MM.1S (cell line): Measurements from ENCODE around the gene TCEANC2.

ENCODE experiments used
- DNase-seq: peaks from one replicate; pipeline ENCODE4 v3.0.0-alpha.2; 2015
- H2AFZ ChIP-seq: fragments of 300-600 bp; sonication (generic); 2 replicates; pipeline ENCODE4 v1.6.0; 2016; ENCODE audit warnings: antibody characterized with exemption, low read length
- H3F3A ChIP-seq: fragments of 300-600 bp; sonication (generic); 2 replicates; pipeline ENCODE4 v1.6.1; 2016; ENCODE audit warnings: mild to moderate bottlenecking, antibody characterized with exemption, low read length, moderate library complexity, mixed read lengths; ENCODE audit not compliant: insufficient read depth
- H3K27ac ChIP-seq: fragments of 300-600 bp; sonication (generic); 2 replicates; pipeline ENCODE4 v1.5.1; 2016; ENCODE audit warnings: mild to moderate bottlenecking, low read length
- H3K27me3 ChIP-seq: fragments of 300-600 bp; sonication (generic); replicated peaks from 2 replicates; pipeline ENCODE4 v1.6.0; 2016; ENCODE audit warnings: low read length; ENCODE audit not compliant: insufficient read depth
- H3K36me3 ChIP-seq: fragments of 300-600 bp; sonication (generic); replicated peaks from 2 replicates; pipeline ENCODE4 v1.6.1; 2016; ENCODE audit warnings: mild to moderate bottlenecking, low read length, mixed read lengths; ENCODE audit not compliant: insufficient read depth
- H3K4me1 ChIP-seq: fragments of 300-600 bp; sonication (generic); 2 replicates; pipeline ENCODE4 v1.6.1; 2016; ENCODE audit warnings: low read length, mixed read lengths
- H3K4me2 ChIP-seq: fragments of 300-600 bp; sonication (generic); 2 replicates; pipeline ENCODE4 v1.6.0; 2016; ENCODE audit warnings: low read depth, low read length
- H3K4me3 ChIP-seq: fragments of 300-600 bp; sonication (generic); 2 replicates; pipeline ENCODE4 v1.5.1; 2016; ENCODE audit warnings: low read length, mixed read lengths
- H3K79me2 ChIP-seq: fragments of 300-600 bp; sonication (generic); 2 replicates; pipeline ENCODE4 v1.6.1; 2016; ENCODE audit warnings: mixed run types, low read length, mixed read lengths
- H3K9ac ChIP-seq: fragments of 300-600 bp; sonication (generic); 2 replicates; pipeline ENCODE4 v1.6.1; 2016; ENCODE audit warnings: low read length, mixed read lengths
- H3K9me2 ChIP-seq: fragments of 300-600 bp; sonication (generic); replicated peaks from 2 replicates; pipeline ENCODE4 v1.6.1; 2016; ENCODE audit warnings: mild to moderate bottlenecking, low read length, mixed read lengths; ENCODE audit not compliant: insufficient read depth
- H3K9me3 ChIP-seq: fragments of 300-600 bp; sonication (generic); replicated peaks from 2 replicates; pipeline ENCODE4 v1.6.1; 2016; ENCODE audit warnings: mild to moderate bottlenecking, low read length, mixed read lengths; ENCODE audit not compliant: insufficient read depth
- H4K20me1 ChIP-seq: fragments of 300-600 bp; sonication (generic); 2 replicates; pipeline ENCODE4 v1.6.1; 2016; ENCODE audit warnings: mild to moderate bottlenecking, low read length, moderate library complexity, mixed read lengths; ENCODE audit not compliant: insufficient read depth
- CTCF ChIP-seq: fragments of 300-600 bp; sonication (generic); IDR thresholded peaks from 2 replicates; pipeline ENCODE4 v1.5.1; 2016; ENCODE audit warnings: antibody characterized with exemption, low read length, mixed read lengths
- EZH2 ChIP-seq: fragments of 300-600 bp; sonication (generic); optimal IDR thresholded peaks from 2 replicates; pipeline ENCODE3; 2017; ENCODE audit warnings: low read depth, mild to moderate bottlenecking, antibody characterized with exemption, low read length, mixed read lengths
- EZH2phosphoT487 ChIP-seq: fragments of 300-600 bp; sonication (generic); IDR thresholded peaks from 2 replicates; pipeline ENCODE4 v1.6.1; 2018; ENCODE audit warnings: antibody characterized with exemption, low read length

The TCEANC2 gene

DNA sequence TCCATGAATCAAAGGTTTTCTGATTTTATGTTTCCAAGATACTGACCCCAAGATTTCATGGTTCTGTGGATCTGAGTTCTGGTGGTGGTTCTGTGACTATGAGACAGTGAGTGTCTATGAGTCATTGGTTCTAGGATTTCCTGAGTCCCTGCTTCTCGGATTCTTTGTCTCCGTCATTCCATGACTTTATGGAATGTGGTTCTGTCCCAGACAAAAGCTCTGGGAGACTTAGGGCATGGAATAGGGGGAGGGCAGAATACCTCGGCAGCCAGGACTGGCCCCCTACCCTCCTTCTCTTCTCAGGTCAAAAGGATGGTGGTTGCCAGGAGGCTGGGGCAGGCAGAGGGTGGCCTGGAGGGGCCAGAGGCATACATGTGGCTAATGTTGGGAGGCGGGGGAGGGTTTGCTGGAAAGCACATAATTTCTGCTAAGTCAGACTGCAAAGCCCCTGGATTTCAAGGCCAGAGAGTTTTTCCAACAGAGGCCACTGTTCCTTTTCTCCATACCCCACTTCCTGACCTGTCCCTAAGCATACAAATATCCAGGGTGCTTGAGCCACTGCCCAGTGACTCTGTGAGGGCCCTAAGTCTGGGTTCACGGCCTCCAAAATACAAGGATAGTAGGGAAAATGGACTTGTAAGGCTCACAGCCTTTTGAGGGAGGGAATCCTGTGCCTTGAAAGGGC lies 82.2 kb downstream of the TCEANC2 start:
- no peaks in the 10 kb centered on the region for H3K4me1 ChIP-seq
- no peaks in the 10 kb centered on the region for H3K9me3 ChIP-seq
- no peak for DNase-seq
- no peaks in the 10 kb centered on the region for H3K36me3 ChIP-seq
- H4K20me1 ChIP-seq = no peaks in the 10 kb centered on the region
- H2AFZ ChIP-seq = no peak overlapping the region
- H3K79me2 ChIP-seq = no peaks in the 10 kb centered on the region
- no peaks in the 10 kb centered on the region for H3K9me2 ChIP-seq
- no peaks in the 10 kb centered on the region for H3K27me3 ChIP-seq
- H3K9ac ChIP-seq = no peak overlapping the region
- TF ChIP-seq EZH2 = no peak
- TF ChIP-seq EZH2phosphoT487 = no peak
- TF ChIP-seq CTCF = no peak
- no peak overlapping the region for H3K27ac ChIP-seq
- no peak overlapping the region for H3K4me2 ChIP-seq
- H3F3A ChIP-seq = no peaks in the 10 kb centered on the region
- H3K4me3 ChIP-seq = no peak overlapping the region

- H3K4me2 ChIP-seq = no peak overlapping the region
- no peaks in the 10 kb centered on the region for H3K9me3 ChIP-seq
- DNase-seq = no peak
- no peak overlapping the region for H3K27ac ChIP-seq
- H3K9me2 ChIP-seq = no peaks in the 10 kb centered on the region
- no peaks in the 10 kb centered on the region for H3F3A ChIP-seq
- no peaks in the 10 kb centered on the region for H3K4me1 ChIP-seq
- H3K36me3 ChIP-seq = no peaks in the 10 kb centered on the region
- no peak overlapping the region for H2AFZ ChIP-seq
- H3K79me2 ChIP-seq = no peaks in the 10 kb centered on the region
- H3K4me3 ChIP-seq = no peak overlapping the region
- no peaks in the 10 kb centered on the region for H3K27me3 ChIP-seq
- TF ChIP-seq CTCF (no peak), EZH2 (no peak), EZH2phosphoT487 (no peak)
- H4K20me1 ChIP-seq = no peaks in the 10 kb centered on the region
- H3K9ac ChIP-seq = no peak overlapping the region
These were observed 83.0 kb downstream of the TCEANC2 start for GRCh38 chr1:54136269-54136896.

DNA sequence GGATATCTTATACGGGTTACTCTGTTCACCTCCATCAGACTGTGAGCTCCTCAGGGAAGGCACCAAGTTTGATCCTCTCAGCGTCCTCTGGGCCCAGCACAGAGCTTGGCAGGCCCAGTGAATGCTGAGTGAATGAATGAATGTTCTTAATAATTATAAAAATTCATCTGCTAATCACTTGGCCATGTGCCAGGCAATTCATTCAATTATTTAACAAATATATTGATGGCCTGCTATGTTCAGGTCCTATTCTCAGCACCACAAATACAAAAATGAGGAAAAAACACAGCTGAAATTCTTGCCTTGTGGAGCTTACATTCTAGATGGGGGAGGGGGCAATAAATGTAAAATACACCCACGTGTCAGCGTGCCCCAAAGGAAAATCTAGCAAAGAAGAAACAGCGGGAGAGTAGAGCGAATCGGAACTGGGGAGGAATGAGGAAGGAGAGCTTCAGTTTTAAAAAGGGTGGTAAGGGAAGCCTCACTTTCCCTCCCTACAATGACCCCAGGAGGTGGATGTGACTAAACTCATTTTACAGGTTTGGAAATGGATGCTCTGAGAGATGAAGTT lies 83.6 kb downstream of the TCEANC2 start:
- H3K4me2 ChIP-seq = no peak overlapping the region
- no peaks in the 10 kb centered on the region for H3K27me3 ChIP-seq

More for the DNA sequence above, 83.6 kb downstream of the TCEANC2 start:
- Histone ChIP-seq H3K36me3 (no peaks in the 10 kb centered on the region), H2AFZ (no peak overlapping the region), H3K4me1 (no peaks in the 10 kb centered on the region), H3F3A (no peaks in the 10 kb centered on the region), H3K9ac (no peak overlapping the region), H3K9me3 (no peaks in the 10 kb centered on the region), H4K20me1 (no peaks in the 10 kb centered on the region), H3K27ac (no peak overlapping the region), H3K9me2 (no peaks in the 10 kb centered on the region), H3K79me2 (no peaks in the 10 kb centered on the region), H3K4me3 (no peak overlapping the region)
- TF ChIP-seq EZH2phosphoT487 (no peak), CTCF (no peak), EZH2 (no peak)
- no peak for DNase-seq
